Osteoblast (primary cell): ENCODE results near the gene OR10V1. TPM values are rescaled to one million over a fixed set of nuclear protein-coding genes. Genes with fewer than 3 reads are reported as not detected.

Experiments used
- DNase-seq: peaks from one replicate; pipeline ENCODE4 v3.0.0; 2011; ENCODE audit warnings: low spot score, mixed read lengths; ENCODE audit not compliant: insufficient read length; ENCODE audit errors: missing footprints
- H2AFZ ChIP-seq: 2 replicates; pipeline ENCODE4 v1.6.0; 2011; ENCODE audit warnings: mild to moderate bottlenecking, low read length
- H3K27ac ChIP-seq: 2 replicates; pipeline ENCODE4 v1.5.1; 2011; ENCODE audit warnings: mild to moderate bottlenecking, low read depth, low read length, moderate library complexity
- H3K27me3 ChIP-seq: 2 replicates; pipeline ENCODE4 v1.6.0; 2012; ENCODE audit warnings: mild to moderate bottlenecking, control low read depth, inconsistent platforms, low read length, moderate library complexity; ENCODE audit not compliant: insufficient read depth
- H3K36me3 ChIP-seq: 2 replicates; pipeline ENCODE4 v1.5.1; 2011; ENCODE audit warnings: mild to moderate bottlenecking, low read length, control low read depth, moderate library complexity; ENCODE audit not compliant: insufficient read depth
- H3K4me1 ChIP-seq: 2 replicates; pipeline ENCODE4 v1.5.1; 2011; ENCODE audit warnings: mild to moderate bottlenecking, low read length, control low read depth, moderate library complexity; ENCODE audit not compliant: insufficient read depth
- H3K4me2 ChIP-seq: 2 replicates; pipeline ENCODE4 v1.6.0; 2011; ENCODE audit warnings: mild to moderate bottlenecking, low read length; ENCODE audit not compliant: insufficient read depth
- H3K4me3 ChIP-seq: fragments of 200-600 bp; sonication (generic); 3 replicates; pipeline ENCODE4 v1.5.1; 2012; ENCODE audit warnings: mild to moderate bottlenecking, low read length, inconsistent platforms; ENCODE audit not compliant: insufficient read depth
- H3K79me2 ChIP-seq: 2 replicates; pipeline ENCODE4 v1.6.0; 2012; ENCODE audit warnings: mild to moderate bottlenecking, low read length, control low read depth, inconsistent platforms; ENCODE audit not compliant: insufficient read depth
- H3K9me3 ChIP-seq: 2 replicates; pipeline ENCODE4 v1.5.1; 2011; ENCODE audit warnings: low read depth, low read length, control low read depth
- H4K20me1 ChIP-seq: 2 replicates; pipeline ENCODE4 v1.6.0; 2012; ENCODE audit warnings: mild to moderate bottlenecking, low read length, control low read depth; ENCODE audit not compliant: insufficient read depth
- total RNA-seq: library from RNA; depleted of rRNA; stranded (reverse); fragments of >200 nt; gene quantifications from 2 replicates; pipeline ENCODE4 v1.2.3, GENCODE V29; 2012
- TF ChIP-seq, protein P1 (sequence below): IDR thresholded peaks from 2 replicates; pipeline ENCODE4 v1.5.1; 2011; ENCODE audit warnings: mild to moderate bottlenecking, low read depth, low read length, moderate library complexity; ENCODE audit errors: extremely low read depth

The OR10V1 gene, protein sequence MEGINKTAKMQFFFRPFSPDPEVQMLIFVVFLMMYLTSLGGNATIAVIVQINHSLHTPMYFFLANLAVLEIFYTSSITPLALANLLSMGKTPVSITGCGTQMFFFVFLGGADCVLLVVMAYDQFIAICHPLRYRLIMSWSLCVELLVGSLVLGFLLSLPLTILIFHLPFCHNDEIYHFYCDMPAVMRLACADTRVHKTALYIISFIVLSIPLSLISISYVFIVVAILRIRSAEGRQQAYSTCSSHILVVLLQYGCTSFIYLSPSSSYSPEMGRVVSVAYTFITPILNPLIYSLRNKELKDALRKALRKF
- not detected in 2 replicates for total RNA-seq

DNA sequence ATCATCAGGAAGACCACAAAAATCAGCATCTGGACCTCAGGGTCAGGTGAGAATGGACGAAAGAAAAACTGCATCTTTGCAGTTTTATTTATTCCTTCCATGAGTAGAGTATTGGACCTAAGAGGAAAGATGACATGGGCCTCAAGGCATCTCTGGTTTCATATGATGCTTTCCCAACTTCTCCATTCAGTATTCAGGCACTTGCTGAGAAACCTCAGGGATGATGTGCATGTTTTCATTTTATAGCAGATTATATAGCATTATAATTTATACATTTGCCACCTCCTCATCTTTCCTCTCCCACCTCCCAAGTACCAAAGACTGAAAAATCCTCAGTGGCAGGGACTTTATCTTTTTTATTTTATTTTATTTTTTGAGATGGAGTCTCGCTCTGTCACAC is at the start of gene OR10V1:
Gene OR10V1, minus strand, starts transcription at position 101 of the 400 bp plus-strand sequence. Its CDS starts 0 bp downstream, at position 101.
- Histone ChIP-seq H2AFZ (no peak within 1 kb of the TSS), H3K36me3 (no peaks in the 10 kb centered on the region), H3K4me1 (peaks cover 6% of the 10 kb centered on the region), H3K27me3 (peaks cover 18% of the 10 kb centered on the region), H4K20me1 (no peaks in the 10 kb centered on the region), H3K27ac (no peak within 1 kb of the TSS), H3K9me3 (no peaks in the 10 kb centered on the region), H3K4me2 (no peak within 1 kb of the TSS), H3K79me2 (no peaks in the 10 kb centered on the region), H3K4me3 (no peak within 1 kb of the TSS)
- TF ChIP-seq, protein P1, sequence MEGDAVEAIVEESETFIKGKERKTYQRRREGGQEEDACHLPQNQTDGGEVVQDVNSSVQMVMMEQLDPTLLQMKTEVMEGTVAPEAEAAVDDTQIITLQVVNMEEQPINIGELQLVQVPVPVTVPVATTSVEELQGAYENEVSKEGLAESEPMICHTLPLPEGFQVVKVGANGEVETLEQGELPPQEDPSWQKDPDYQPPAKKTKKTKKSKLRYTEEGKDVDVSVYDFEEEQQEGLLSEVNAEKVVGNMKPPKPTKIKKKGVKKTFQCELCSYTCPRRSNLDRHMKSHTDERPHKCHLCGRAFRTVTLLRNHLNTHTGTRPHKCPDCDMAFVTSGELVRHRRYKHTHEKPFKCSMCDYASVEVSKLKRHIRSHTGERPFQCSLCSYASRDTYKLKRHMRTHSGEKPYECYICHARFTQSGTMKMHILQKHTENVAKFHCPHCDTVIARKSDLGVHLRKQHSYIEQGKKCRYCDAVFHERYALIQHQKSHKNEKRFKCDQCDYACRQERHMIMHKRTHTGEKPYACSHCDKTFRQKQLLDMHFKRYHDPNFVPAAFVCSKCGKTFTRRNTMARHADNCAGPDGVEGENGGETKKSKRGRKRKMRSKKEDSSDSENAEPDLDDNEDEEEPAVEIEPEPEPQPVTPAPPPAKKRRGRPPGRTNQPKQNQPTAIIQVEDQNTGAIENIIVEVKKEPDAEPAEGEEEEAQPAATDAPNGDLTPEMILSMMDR: no peak
- no peak for DNase-seq

DNA sequence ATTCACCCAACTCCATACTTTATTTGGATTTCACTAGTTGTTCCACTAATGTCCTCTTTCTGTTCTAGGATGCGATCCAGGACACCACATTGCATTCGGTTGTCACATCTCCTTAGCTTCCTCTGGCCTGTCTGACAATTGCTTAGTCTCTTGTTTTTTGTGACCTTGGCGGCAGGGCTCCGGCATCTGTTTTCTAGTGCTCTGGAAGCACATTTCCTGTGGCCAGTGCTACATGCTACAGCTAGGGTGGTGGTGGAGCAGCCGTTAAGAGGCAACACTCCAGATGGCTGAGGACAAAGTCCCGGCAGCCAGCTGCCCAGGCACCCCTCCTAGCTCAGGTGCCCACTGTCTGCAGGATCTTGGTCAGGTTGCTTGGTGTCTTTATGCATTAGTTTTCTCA is 48.3 kb upstream of the OR10V1 start:
- H3K27ac ChIP-seq: no peak overlapping the region
- TF ChIP-seq, protein P1: no peak
- H3K27me3 ChIP-seq: no peaks in the 10 kb centered on the region
- H3K4me3 ChIP-seq: no peak overlapping the region
- DNase-seq: no peak
- no peak overlapping the region for H3K4me2 ChIP-seq
- H3K36me3 ChIP-seq: no peaks in the 10 kb centered on the region
- peaks cover 96% of the 10 kb centered on the region for H3K79me2 ChIP-seq
- H2AFZ ChIP-seq: no peak overlapping the region
- H3K4me1 ChIP-seq: no peaks in the 10 kb centered on the region
- no peaks in the 10 kb centered on the region for H3K9me3 ChIP-seq
- peaks cover 28% of the 10 kb centered on the region for H4K20me1 ChIP-seq

DNA sequence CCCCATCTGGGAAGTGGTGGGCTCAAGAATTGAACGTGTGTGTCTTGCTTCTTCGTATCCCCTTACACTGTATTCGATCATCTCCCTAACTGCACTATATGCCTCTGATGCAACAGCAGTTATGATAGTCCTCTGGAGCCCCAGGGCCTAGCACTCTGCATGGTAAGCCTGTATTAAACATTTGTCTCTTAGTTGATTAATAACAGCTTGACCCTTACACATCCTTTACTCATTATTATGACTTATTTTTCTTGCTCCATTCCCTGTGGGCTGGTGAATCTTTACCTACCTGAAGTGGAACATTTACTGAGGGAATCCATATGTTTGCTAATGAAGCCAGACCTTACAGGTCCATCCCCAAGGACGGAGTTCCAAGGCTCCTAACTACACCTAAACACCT is 47.1 kb upstream of the OR10V1 start:
- Histone ChIP-seq H3K79me2 (peaks cover 90% of the 10 kb centered on the region), H3K9me3 (no peaks in the 10 kb centered on the region), H3K36me3 (no peaks in the 10 kb centered on the region), H3K27me3 (no peaks in the 10 kb centered on the region), H3K27ac (no peak overlapping the region), H2AFZ (no peak overlapping the region), H3K4me1 (peaks cover 11% of the 10 kb centered on the region), H4K20me1 (peaks cover 22% of the 10 kb centered on the region), H3K4me2 (no peak overlapping the region), H3K4me3 (no peak overlapping the region)
- DNase-seq: no peak
- TF ChIP-seq, protein P1: no peak

DNA sequence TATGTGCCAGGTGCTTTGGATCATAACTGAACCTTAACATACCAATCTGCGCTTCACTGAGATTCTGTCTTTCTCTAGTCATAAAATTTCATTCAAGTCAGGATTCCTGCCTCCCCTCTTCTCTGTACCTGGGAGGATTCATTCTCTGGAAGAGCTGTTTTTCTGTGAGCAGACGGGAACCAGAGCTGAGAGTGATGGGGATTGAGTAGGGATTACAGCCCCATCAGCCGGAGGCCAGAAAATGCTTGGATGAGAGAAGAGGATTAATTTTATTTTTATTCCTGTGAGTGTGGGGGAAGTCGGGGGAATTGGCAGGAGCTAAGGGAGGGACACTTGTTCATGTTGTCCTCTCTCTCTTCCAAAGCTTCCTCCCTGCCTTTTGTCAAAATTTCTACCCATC is 46.3 kb upstream of the OR10V1 start:
- Histone ChIP-seq H2AFZ (no peak overlapping the region), H3K36me3 (no peaks in the 10 kb centered on the region), H3K9me3 (no peaks in the 10 kb centered on the region), H3K27me3 (no peaks in the 10 kb centered on the region), H3K4me1 (peaks cover 12% of the 10 kb centered on the region), H3K4me2 (no peak overlapping the region), H3K4me3 (no peak overlapping the region), H3K27ac (no peak overlapping the region), H3K79me2 (peaks cover 82% of the 10 kb centered on the region), H4K20me1 (peaks cover 22% of the 10 kb centered on the region)
- TF ChIP-seq, protein P1: no peak
- DNase-seq: no peak
